Fibroblast of lung (primary cell): ENCODE data around the gene DPH6.

ENCODE experiments used
- EZH2 ChIP-seq: IDR thresholded peaks from 2 replicates; pipeline ENCODE4 v1.5.1; 2012; ENCODE audit warnings: low read length, control low read depth, mild to moderate bottlenecking; ENCODE audit errors: missing control alignments
- TF ChIP-seq, protein P1 (sequence below), 2 donors: IDR thresholded peaks in 1 of 2; conservative IDR thresholded peaks in 1 of 2; 1 replicate in 1 of 2; 2 replicates in 1 of 2; pipeline ENCODE4 v1.5.1; 2011 to 2012; ENCODE audit warnings: low read length in 2 of 2, control low read depth in 1 of 2, inconsistent platforms in 1 of 2, low read depth in 1 of 2, mild to moderate bottlenecking in 1 of 2

DNA sequence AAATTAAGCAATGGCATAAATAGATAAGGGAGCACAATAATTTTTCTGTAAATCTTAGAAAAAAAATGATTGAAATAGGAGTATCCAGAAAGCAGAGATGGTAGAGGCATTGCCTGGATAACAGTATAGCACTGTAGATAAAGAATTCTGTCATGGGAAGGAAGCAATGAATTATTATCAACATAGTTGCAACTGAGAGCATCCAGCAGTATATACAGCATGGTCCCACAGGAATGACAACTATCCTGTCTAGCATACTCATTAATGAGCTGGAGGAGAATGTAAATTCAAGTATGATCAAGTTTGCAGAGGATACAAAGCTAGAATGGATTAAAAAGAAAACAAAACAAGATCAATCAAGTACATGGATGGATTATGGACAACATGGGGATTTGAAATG lies 90.8 kb downstream of the DPH6 start:
- TF ChIP-seq, protein P1, sequence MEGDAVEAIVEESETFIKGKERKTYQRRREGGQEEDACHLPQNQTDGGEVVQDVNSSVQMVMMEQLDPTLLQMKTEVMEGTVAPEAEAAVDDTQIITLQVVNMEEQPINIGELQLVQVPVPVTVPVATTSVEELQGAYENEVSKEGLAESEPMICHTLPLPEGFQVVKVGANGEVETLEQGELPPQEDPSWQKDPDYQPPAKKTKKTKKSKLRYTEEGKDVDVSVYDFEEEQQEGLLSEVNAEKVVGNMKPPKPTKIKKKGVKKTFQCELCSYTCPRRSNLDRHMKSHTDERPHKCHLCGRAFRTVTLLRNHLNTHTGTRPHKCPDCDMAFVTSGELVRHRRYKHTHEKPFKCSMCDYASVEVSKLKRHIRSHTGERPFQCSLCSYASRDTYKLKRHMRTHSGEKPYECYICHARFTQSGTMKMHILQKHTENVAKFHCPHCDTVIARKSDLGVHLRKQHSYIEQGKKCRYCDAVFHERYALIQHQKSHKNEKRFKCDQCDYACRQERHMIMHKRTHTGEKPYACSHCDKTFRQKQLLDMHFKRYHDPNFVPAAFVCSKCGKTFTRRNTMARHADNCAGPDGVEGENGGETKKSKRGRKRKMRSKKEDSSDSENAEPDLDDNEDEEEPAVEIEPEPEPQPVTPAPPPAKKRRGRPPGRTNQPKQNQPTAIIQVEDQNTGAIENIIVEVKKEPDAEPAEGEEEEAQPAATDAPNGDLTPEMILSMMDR (conservative IDR thresholded peaks at IDR 0.05 in 1 of 2, IDR thresholded peaks at IDR 0.05 in 1 of 2; ENCODE audit: low read depth in 1 of 2, low read length in 2 of 2) = no peak
- TF ChIP-seq EZH2 = no peak
